Middle frontal gyrus (tissue), 1 donor: ENCODE results near the gene SP4.

Experiments used
- DNase-seq: peaks from one replicate; pipeline ENCODE4 v3.0.0-alpha.2; 2015; ENCODE audit warnings: low spot score; ENCODE audit errors: extremely low spot score

The SP4 gene

DNA sequence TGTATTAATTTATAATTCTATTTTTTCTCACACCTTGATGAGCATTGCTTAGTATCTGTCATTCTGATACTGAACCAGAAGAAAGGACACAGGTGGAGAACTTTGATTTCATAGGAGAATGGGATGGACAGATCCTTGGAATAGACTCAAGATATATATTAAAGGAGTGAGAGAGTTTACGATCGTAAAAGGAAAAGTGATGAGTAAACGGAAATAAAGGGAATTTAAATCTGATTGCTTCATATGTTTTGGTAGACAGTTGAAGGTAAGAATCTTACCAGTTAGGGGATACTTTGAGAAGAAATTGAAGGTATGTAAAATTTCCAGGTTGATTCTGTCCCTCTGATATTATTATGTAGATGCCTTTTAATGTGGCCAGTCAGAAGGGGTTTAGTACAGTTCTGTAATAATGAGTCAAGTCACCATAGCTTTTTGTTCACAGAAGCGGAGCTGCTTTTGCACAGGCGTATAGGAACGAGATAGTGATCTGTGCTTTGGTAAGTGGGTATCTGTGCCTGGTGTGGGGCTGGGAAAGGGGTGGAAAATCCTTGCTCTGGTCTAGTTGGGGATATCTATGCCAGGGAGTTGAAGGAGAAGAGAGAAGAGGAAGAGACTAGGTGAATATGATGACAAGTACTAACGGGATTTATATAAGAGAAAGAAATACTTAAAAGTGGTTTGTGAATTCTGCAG, 15.4 kb downstream of the SP4 start:
- DNase-seq = no peak

DNA sequence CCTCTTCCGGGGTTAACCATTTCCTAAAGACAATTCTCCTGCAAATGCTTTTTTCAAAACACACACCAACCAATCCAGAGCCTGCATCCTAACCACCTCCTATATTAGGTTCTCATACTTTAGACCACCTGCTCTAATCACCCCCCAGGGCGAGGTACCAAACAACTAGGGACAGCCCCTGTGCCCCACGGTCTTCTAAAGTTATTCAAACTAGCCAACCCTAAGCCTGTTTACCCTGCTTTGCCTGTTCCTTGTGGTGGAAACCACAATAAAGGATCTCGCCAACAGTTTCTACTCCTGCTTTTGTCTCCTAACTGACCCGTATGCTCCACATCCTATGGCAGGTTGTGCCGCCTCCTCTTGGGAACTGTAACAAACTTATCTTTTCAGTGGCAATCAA, 21.1 kb downstream of the SP4 start:
- DNase-seq = no peak

DNA sequence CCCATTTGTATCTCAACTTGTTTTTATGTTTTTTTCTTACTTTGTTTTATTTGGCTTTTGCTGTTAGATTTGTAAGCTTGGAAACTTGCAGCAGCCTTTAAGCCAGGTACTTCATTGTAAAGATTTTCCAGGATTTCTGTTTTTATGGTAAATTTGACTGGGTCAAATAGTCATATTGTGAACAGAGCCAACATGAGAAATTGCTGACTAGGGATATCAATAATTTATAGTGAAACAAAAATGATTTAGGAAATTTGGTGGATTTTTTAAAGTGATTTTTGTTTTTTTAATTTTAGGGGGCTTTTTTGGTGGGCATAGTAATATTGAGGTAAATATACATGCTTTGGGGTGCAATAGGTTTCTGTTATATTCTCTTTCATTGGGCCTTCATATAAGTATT, 22.2 kb downstream of the SP4 start:
- no peak for DNase-seq

DNA sequence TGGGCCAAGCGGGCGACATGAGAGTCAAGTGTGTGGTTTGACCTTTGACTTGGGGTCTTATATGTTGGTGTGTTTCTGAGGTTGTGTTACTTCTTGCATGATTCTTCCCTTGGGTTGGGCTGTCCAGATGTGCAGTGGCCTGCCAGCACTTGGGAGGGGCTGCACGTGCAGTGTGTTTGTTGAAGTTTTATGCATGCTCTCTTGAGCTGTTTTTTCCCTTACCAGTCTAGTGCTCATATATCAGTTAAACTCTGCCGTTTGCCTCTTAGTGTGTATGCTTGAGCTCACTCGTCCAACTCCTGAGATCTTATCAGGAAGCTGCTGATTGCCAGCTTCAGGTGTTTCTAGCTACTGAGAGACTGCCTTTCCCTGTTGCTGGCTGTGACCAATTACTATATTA, 23.1 kb downstream of the SP4 start:
- no peak for DNase-seq

DNA sequence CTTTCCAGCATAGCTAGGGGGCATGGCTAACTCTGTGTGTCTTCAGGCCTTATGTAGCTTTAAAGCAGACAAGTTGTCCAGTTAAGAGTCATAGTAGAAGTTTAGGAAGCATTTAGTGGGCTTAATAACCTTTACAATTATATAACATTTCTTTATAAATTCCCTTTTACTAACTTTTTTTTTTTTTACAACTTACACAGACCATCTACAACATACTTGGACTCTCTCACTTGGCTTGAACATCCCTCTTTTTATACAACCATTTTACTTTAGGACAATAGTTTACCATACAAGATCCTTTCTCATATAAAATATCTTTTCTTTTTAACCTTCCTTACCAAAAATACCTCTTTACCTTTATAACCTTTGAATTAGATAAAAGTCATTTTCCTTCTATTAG, 26.3 kb downstream of the SP4 start:
- DNase-seq = no peak

DNA sequence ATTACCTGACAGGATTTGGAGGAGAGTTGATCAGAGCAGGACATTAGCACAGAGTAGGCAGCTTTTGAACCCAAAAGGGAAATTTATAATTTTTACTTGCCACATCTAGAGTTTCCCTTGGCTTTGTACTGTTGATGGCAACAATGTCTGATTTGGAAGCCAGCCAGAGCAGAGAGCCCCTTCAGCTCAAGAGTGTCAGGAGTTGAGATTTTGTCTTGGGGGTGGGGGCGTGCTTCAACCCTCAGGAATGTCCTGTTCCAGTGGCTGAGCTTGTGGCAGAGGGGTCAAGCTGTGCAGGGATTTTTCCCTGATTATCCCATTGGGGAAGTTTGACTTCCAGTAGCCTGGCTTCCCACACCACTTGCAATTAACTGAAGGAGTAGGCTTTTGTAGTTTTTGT, 27.0 kb downstream of the SP4 start:
- DNase-seq = no peak

DNA sequence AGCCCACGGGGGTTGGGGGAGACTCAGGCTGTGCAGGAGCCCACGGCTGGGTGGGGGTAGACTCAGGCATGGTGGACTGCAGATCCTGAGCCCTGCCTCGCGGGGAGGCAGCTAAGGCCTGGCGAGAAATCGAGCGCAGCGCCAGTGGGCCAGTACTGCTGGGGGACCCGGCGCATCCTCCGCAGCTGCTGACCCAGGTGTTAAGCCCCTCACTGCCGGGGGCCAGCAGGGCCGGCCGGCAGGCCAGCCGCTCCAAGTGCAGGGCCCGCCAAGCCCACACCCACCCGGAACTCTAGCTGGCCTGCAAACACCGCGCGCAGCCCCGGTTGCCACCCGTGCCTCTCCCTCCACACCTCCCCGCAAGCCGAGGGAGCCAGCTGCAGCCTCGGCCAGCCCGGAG, 33.4 kb downstream of the SP4 start:
- no peak for DNase-seq

DNA sequence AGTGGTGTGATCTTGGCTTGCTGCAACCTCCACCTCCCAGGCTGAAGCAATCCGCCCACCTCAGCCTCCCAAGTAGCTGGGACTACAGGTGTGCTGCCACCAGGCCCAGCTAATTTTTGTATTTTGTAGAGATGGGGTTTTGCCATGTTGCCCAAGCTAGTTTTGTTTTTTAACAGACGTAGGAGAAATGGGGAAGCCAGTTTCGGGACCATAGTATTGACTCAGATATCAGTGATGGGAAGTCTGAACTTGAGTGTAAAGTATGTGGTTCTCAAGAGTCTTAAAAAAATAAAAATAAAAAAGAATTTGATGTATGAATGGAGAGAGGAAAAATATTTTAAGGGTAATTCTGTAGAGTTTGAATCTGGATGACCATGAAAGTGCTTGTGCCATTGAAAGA, 34.2 kb downstream of the SP4 start:
- DNase-seq = no peak

DNA sequence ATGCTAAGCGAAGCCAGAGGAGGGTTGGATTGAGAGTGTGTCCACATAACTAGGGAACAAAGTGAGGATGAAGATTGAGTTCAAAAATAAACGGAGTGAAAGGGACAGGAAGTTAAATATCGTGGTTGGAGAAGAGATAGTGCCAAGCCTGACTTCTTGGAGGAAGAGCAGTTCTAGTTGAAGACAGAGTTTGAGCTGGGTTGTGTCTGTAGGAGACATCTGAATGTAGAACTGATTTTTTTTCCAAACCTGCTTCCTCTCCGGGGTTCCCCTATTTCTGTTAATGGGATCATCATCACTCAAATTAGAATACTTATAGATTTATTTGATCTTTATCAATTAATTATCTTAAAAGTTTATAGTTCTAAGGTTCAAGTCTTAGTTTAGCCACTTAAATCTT, 35.6 kb downstream of the SP4 start:
- no peak for DNase-seq

DNA sequence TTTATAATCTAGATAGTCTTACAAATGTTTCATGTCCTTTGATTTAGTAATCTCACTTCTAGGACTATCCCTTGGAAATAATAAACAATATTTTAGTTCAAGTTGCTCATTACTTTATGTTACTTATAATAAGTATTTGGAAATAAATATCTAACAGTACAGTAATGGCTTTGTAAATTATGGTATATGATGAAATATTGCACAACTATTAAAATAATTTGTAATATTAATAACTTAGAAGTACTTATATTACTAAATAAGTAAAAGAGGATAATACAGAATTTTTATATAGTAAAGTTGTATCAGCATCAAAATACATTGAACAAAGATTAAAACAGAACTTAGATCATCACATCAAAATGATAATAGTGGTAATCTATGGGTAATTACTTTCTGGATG, 41.1 kb downstream of the SP4 start:
- no peak for DNase-seq

DNA sequence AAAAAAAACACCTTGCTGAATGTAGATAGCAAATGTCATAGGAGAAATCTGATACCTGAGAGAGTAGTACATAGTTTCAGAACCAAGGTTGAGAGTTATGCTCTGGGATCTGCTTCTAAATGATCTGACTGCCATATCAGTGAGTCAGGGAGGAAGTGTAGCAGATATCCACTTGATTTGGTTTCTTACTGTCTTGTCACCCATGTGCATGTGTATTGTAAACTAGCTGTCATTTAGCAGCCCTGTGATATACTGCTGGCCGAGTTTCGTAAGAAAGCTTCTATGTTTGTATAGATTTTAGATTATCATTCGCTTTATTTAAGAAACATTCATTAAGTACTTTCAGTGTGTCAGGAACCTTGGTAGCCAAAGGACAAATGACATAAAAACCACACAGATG, 42.0 kb downstream of the SP4 start:
- DNase-seq = no peak

DNA sequence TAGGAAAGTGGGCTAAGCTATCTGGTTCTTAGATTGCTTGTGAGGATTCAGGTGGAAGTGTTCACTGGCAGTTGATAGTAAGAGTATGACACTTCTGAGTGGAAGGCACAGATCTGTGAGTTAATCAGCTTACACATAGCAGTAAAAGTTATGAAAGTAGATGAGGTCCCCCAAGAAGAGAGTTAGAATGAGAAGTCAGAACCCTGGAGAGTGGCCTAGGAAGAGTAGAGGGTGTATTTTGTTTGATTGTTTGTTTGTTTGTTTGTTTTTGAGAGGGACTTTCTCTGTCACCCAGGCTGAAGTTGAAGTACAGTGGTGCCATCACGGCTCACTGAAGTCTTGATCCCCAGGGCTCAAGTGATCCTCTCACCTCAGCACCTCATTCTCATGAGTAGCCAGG, 44.1 kb downstream of the SP4 start:
- DNase-seq = no peak

DNA sequence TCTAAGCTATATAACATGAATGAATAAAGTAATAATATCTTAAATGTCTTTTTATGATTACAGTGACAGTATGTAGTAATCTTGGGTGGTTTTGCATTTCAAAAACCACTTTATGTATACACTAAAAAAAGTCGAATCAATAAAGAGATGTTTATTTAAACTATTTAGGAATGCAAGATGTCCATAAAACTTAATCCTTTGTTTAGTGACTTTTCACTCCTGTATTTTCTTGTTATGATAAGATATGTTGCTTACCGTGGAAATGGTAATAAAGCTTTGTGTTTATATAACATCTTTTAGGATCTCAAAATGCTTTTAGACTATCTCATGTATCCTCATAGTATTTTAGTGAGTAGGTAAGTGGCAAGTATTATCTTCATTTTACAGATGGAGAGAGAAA, 48.5 kb downstream of the SP4 start:
- no peak for DNase-seq

DNA sequence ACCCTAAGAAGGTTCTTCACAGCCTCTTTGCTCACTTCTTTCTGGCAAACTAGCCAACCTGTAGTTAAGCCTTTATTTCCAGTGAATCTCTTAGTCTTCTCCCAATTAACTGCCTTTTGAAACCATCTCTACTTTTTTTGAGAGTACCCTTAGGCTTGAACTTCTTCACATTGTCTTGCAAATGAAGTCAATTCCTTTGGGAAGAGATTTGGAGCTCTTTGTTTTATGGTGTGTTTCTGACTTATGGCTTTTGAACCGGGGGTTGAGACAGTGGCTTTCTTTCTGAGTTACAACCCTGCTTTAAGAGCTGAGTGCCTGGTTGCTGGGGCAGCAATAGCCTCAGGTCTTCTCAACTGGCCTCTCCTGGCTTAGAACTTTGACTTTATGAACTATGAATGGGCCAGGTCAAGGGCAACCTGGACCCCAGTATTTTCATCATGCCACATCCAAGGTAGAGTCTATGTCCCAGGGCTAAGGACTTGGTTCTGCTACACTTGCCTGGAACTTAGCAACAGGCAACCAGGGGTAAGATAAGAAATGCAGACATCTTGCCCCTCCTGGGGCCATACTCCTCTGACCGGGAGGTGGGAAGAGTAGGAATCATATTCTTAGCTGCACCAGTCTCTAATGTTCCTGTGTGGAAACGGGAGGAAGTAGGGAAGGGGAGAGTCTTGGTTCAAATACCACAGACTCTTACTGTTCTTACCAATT, 53.0 kb downstream of the SP4 start:
- DNase-seq = no peak

DNA sequence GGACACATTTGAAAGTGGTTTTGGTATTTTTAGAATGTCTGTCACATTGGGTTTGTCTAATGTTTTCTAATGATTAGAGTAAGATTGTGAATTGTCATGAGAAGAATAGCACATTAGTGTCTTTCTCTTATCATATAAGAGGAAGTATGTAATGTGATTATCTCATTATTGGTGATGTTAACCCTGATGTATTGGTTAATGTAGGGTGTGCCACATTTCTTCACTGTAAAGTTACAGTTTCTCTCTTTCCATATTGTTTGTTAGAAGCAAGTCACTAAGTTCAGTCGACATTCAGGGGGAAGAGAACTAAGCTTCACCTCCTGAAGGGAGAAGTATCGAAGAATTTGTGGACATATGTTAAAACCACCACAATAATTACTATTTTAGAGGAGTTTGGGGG, 58.6 kb downstream of the SP4 start:
- DNase-seq = no peak

DNA sequence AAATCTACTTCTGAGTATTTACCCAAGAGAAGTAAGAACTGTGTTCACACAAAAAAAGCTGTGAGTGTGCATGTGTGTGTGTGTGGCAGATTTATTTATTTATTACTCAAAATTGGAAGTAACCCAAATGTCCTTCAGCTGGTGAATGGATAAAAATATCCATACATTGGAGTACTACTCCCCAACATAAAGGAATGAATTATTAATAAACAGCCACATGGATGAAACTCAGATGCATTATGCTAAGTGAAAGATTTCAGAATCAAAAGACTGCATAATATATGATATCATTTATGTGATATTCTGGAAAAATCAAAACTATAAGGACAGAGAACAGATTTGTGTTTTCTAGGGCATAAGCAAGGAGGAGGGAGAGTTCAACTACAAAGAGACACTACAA, 67.8 kb downstream of the SP4 start:
- DNase-seq = no peak

DNA sequence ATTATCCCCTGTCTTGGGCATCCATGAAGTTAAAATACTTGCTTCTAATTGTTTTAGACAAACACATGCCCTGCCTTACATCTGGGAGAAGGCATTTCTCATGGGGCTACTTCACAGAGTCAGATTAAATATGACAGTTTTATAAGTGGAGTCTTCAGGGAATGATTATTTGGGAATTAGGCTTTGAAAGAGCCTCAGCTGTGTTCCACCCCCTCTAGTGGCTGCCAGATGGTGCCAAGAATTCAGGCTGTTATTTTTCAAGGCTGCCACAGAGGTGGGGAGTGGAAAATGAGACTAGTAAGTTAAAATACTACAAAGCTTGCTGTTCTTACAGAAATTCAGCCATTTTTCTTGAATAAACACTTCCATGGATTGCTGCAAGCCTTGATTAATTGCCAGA, 69.2 kb downstream of the SP4 start:
- DNase-seq = no peak

DNA sequence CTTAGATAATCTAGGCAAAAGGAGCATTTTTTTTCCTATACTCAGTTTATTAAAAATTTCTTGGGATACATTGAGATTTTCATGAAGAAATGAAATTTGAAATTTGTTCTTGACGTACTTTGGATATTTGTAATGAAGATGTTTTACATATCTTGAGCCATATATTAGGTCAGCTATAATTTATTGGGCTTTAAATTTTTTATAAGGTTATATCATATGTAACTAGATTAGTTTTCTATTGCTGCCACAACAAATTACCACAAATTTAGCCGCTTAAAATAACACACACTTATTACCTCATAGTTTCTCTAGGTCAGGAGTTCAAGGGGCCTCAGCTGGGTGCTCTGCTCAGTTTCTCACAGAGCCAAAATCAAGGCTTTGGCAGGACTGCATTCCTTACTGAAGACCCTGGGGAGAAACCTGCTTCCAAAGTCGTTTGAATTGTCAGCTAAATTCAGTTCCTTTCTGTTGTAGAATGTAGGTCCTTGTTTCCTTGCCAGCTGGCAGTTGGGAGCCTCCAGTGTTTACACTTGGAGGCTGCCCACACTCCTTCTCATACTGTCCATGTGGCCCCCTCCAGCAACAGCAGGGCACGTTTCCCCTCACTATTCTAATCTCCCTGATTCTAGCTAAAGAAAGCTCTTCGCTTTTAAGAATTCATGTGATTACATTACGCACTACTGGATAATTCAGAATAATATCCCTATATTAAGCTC, 72.4 kb downstream of the SP4 start:
- no peak for DNase-seq

DNA sequence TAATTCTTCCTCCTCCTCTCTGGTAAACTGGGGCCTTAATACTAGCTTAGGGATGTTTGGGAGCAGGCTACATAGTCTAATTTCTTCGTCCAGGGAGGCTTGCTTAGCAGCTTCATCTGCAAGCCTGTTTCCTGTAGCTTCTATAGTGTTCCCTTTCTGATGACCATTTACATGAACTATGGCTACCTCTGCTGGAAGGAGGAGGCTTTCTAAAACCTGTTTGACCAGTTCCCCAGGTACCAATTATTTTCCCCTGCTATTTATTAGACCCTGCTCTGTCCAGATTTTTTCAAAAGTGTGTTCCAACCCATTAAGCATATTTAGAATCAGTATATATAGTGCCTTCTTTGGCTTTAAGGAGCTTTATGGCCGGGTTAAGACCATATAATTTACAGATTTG, 76.1 kb downstream of the SP4 start:
- no peak for DNase-seq

DNA sequence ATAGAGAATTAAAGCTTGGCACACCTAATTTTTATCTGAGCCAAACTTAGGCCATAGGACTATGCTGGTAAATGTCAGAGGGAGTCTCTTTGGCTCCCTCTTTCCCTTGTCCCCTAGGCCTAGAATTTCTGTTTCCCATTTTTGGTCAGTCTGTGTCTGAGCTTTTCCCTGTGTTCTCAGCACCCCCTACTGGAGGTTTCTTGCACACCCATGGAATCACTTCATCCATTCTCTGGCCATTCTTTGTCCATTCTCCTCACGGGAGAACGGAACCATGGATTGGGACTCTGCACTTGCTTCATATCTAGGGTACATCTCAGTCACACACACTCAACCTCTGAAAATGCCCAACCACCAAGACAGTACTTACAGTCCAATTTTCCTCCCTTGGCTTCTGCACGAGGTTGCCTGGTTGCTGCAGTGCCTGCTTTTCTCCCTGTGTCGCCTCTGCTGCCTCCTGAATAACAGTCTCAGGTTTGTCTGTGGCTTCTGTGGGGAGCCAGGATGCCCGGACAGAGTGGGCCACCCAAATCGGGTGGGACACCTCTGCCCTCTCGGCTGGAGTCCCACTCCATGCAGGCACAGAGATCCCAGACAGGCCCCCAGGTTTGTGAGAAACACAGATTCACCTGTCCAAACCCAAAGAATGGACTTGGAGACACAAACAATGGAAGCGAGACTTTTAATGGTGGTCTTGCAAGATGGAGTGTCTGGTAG, 79.9 kb downstream of the SP4 start:
- DNase-seq = no peak

DNA sequence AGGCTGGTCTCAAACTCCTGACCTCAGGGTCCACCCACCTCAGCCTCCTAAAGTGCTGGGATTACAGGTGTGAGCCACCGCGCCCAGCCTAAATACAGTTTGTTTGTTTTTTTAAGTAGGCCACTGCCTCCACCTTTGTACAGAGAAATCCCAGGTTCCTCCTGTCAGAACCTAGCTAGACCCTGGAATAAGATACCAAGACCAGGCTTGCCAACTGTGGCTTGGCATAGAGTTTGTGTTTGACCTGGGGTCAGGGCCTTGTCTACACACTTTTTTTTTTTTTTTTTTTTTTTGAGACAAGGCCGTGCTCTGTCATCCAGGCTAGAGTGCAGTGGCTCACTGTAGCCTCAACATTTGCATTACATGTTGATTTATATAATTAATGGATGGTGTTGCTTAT, 80.7 kb downstream of the SP4 start:
- no peak for DNase-seq

DNA sequence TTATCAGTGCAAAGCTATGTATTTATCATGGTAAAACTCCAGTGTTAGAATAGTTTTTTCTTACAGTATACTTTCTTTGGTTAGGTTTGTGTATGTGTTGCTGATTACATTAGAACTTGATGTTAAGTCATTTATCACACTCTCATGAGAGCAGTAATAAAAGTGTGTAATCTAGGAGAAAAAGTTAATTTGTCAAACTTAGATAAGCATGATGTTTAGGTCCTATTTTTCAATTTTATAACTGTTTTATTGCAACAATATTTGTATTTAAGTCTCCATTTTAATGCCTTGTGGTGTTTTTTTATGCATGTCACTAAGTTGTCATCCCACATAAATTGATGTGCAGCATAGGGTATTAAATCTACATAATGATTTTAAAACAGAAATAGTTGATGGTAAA, 86.2 kb downstream of the SP4 start:
- no peak for DNase-seq
